KOPT-K1 (cell line): ENCODE measurements around the gene MMP19.
"Not testable (repeated sequence)": the region's sequence is repeated elsewhere in the genome, so short reads cannot be mapped to it uniquely, and the experiment has no call there.

Source experiments
- H3K27ac ChIP-seq: fragments of 200-600 bp; sonication (generic); 2 replicates; pipeline ENCODE4 v1.5.1; 2016; ENCODE audit warnings: antibody characterized with exemption, mild to moderate bottlenecking, low read depth, low read length; ENCODE audit not compliant: poor library complexity, severe bottlenecking
- H3K36me3 ChIP-seq: fragments of 200-600 bp; sonication (generic); 2 replicates; pipeline ENCODE4 v1.5.1; 2017; ENCODE audit warnings: antibody characterized with exemption, mild to moderate bottlenecking, low read length, moderate library complexity; ENCODE audit not compliant: insufficient read depth
- H3K9me3 ChIP-seq: fragments of 200-600 bp; sonication (generic); 2 replicates; pipeline ENCODE4 v1.5.1; 2017; ENCODE audit warnings: antibody characterized with exemption, low read length, mild to moderate bottlenecking; ENCODE audit not compliant: insufficient read depth, poor library complexity, severe bottlenecking

Gene MMP19

GRCh38 chr12:55842681-55843429 is at the start of gene MMP19:
Gene MMP19 (minus strand): TSS chr12:55842936. CDS start chr12:55842830, 106 bp downstream.
- Histone ChIP-seq H3K36me3 (no peaks in the 10 kb centered on the region), H3K9me3 (no peaks in the 10 kb centered on the region), H3K27ac (no peak within 1 kb of the TSS)

- no peaks in the 10 kb centered on the region for H3K9me3 ChIP-seq
- no peaks in the 10 kb centered on the region for H3K36me3 ChIP-seq
- no peak overlapping the region for H3K27ac ChIP-seq
These were observed 48.6 kb upstream of the MMP19 start for GRCh38 chr12:55891310-55891709.

GRCh38 chr12:55885113-55885512 is 42.4 kb upstream of the MMP19 start:
- H3K9me3 ChIP-seq = no peaks in the 10 kb centered on the region
- no peak overlapping the region for H3K27ac ChIP-seq
- no peaks in the 10 kb centered on the region for H3K36me3 ChIP-seq

GRCh38 chr12:55877824-55878223 is 35.1 kb upstream of the MMP19 start:
- H3K36me3 ChIP-seq = no peaks in the 10 kb centered on the region
- no peak overlapping the region for H3K27ac ChIP-seq
- H3K9me3 ChIP-seq = peaks cover 20% of the 10 kb centered on the region

GRCh38 chr12:55875704-55876467 is 33.1 kb upstream of the MMP19 start:
- no peaks in the 10 kb centered on the region for H3K36me3 ChIP-seq
- H3K9me3 ChIP-seq = peaks cover 20% of the 10 kb centered on the region
- H3K27ac ChIP-seq = no peak overlapping the region

- Histone ChIP-seq H3K36me3 (no peaks in the 10 kb centered on the region), H3K9me3 (peaks cover 20% of the 10 kb centered on the region), H3K27ac (no peak overlapping the region)
These were observed 31.7 kb upstream of the MMP19 start for GRCh38 chr12:55874443-55874842.

GRCh38 chr12:55866454-55867004 is 23.8 kb upstream of the MMP19 start:
- H3K9me3 ChIP-seq = peaks cover 24% of the 10 kb centered on the region
- H3K36me3 ChIP-seq, H3K27ac ChIP-seq: not testable (repeated sequence)

- Histone ChIP-seq H3K9me3 (peaks cover 24% of the 10 kb centered on the region), H3K27ac (no peak overlapping the region), H3K36me3 (no peaks in the 10 kb centered on the region)
These were observed 22.6 kb upstream of the MMP19 start for GRCh38 chr12:55865327-55865726.

GRCh38 chr12:55862931-55863330 is 20.2 kb upstream of the MMP19 start:
- not testable (repeated sequence) for H3K27ac ChIP-seq, H3K36me3 ChIP-seq
- H3K9me3 ChIP-seq = peaks cover 24% of the 10 kb centered on the region

GRCh38 chr12:55862286-55862685 is 19.6 kb upstream of the MMP19 start:
- no peaks in the 10 kb centered on the region for H3K36me3 ChIP-seq
- peaks cover 24% of the 10 kb centered on the region for H3K9me3 ChIP-seq
- no peak overlapping the region for H3K27ac ChIP-seq

GRCh38 chr12:55861871-55862270 is 19.1 kb upstream of the MMP19 start:
- H3K27ac ChIP-seq = no peak overlapping the region
- H3K9me3 ChIP-seq = peaks cover 24% of the 10 kb centered on the region
- no peaks in the 10 kb centered on the region for H3K36me3 ChIP-seq

GRCh38 chr12:55861396-55861795 is 18.7 kb upstream of the MMP19 start:
- H3K36me3 ChIP-seq = no peaks in the 10 kb centered on the region
- H3K27ac ChIP-seq = no peak overlapping the region
- peaks cover 24% of the 10 kb centered on the region for H3K9me3 ChIP-seq

- H3K36me3 ChIP-seq = no peaks in the 10 kb centered on the region
- no peaks in the 10 kb centered on the region for H3K9me3 ChIP-seq
- H3K27ac ChIP-seq = no peak overlapping the region
These were observed 10.0 kb upstream of the MMP19 start for GRCh38 chr12:55852740-55853139.

GRCh38 chr12:55850893-55851292 is 8.2 kb upstream of the MMP19 start:
- no peaks in the 10 kb centered on the region for H3K9me3 ChIP-seq
- no peak overlapping the region for H3K27ac ChIP-seq
- no peaks in the 10 kb centered on the region for H3K36me3 ChIP-seq

GRCh38 chr12:55850401-55850800 is 7.7 kb upstream of the MMP19 start:
- Histone ChIP-seq H3K27ac (no peak overlapping the region), H3K9me3 (no peaks in the 10 kb centered on the region), H3K36me3 (no peaks in the 10 kb centered on the region)
